GM23338 (cell line): Measurements from ENCODE around the gene LCE6A. TPM values are rescaled to one million over a fixed set of nuclear protein-coding genes. Genes with fewer than 3 reads are reported as not detected.
A peak's percentile ranks its signal among the peaks of the same experiment; 100 is the strongest.

Source experiments
- ATAC-seq: fragments of 200-7000 bp; cut with Tn5 transposase; 3 replicates; pipeline ENCODE4 v1.9.1; 2020
- DNase-seq: peaks from one replicate; pipeline ENCODE4 v3.0.0-alpha.2; 2015; ENCODE audit warnings: low spot score
- H2AFZ ChIP-seq: fragments of 200-600 bp; sonication (generic); 2 replicates; pipeline ENCODE4 v1.8.0; 2016; ENCODE audit warnings: antibody characterized with exemption, mild to moderate bottlenecking, moderate library complexity
- H3F3A ChIP-seq: fragments of 200-600 bp; sonication (generic); replicated peaks from 2 replicates; pipeline ENCODE4 v1.8.0; 2017; ENCODE audit warnings: antibody characterized with exemption, mixed run types, low read depth
- H3K27ac ChIP-seq: fragments of 200-600 bp; sonication (generic); 2 replicates; pipeline ENCODE4 v1.6.1; 2016; ENCODE audit warnings: low read depth
- H3K27me3 ChIP-seq: fragments of 200-600 bp; sonication (generic); 2 replicates; pipeline ENCODE4 v1.8.0; 2016; ENCODE audit warnings: mild to moderate bottlenecking, mixed run types, moderate library complexity; ENCODE audit not compliant: insufficient read depth
- H3K36me3 ChIP-seq: fragments of 200-600 bp; sonication (generic); 2 replicates; pipeline ENCODE4 v1.8.0; 2016; ENCODE audit warnings: mild to moderate bottlenecking; ENCODE audit not compliant: insufficient read depth
- H3K4me1 ChIP-seq: fragments of 200-600 bp; sonication (generic); 2 replicates; pipeline ENCODE4 v1.8.0; 2016; ENCODE audit warnings: mild to moderate bottlenecking, moderate library complexity; ENCODE audit not compliant: insufficient read depth
- H3K4me2 ChIP-seq: fragments of 200-600 bp; sonication (generic); 2 replicates; pipeline ENCODE4 v1.7.1; 2017; ENCODE audit warnings: mixed run types
- H3K4me3 ChIP-seq: fragments of 200-600 bp; sonication (generic); 2 replicates; pipeline ENCODE4 v1.6.1; 2016; ENCODE audit warnings: mixed run types
- H3K79me2 ChIP-seq: fragments of 200-600 bp; sonication (generic); replicated peaks from 2 replicates; pipeline ENCODE4 v1.8.0; 2017; ENCODE audit warnings: mild to moderate bottlenecking; ENCODE audit not compliant: insufficient read depth
- H3K9me2 ChIP-seq: fragments of 200-600 bp; sonication (generic); 2 replicates; pipeline ENCODE4 v1.8.0; 2017; ENCODE audit not compliant: insufficient read depth
- H4K20me1 ChIP-seq: fragments of 200-600 bp; sonication (generic); replicated peaks from 2 replicates; pipeline ENCODE4 v1.8.0; 2017; ENCODE audit warnings: mild to moderate bottlenecking; ENCODE audit not compliant: insufficient read depth
- H3K27ac Mint-ChIP-seq: 2 replicates; pipeline ENCODE4 v1.8.0; 2020; ENCODE audit warnings: inconsistent platforms, mild to moderate bottlenecking, moderate library complexity, mixed read lengths
- H3K27me3 Mint-ChIP-seq: 3 replicates; pipeline ENCODE4 v1.8.0; 2022; ENCODE audit warnings: low read depth, mild to moderate bottlenecking, moderate library complexity, mixed read lengths, inconsistent platforms; ENCODE audit not compliant: insufficient read depth, poor library complexity
- H3K36me3 Mint-ChIP-seq: 3 replicates; pipeline ENCODE4 v1.8.0; 2021; ENCODE audit warnings: low read depth, mild to moderate bottlenecking, inconsistent platforms, moderate library complexity, mixed read lengths
- H3K4me1 Mint-ChIP-seq: 3 replicates; pipeline ENCODE4 v1.8.0; 2020; ENCODE audit warnings: mild to moderate bottlenecking, inconsistent platforms, mixed read lengths
- H3K4me3 Mint-ChIP-seq: 3 replicates; pipeline ENCODE4 v1.8.0; 2021; ENCODE audit warnings: moderate library complexity, mild to moderate bottlenecking, inconsistent platforms, mixed read lengths
- H3K9me3 Mint-ChIP-seq: 3 replicates; pipeline ENCODE4 v1.8.0; 2020; ENCODE audit warnings: moderate library complexity, mild to moderate bottlenecking, inconsistent platforms, mixed read lengths
- CTCF ChIP-seq, 2 experiments: fragments of 200-600 bp in 1 of 2; sonication (generic) in 1 of 2; conservative IDR thresholded peaks; 2 replicates each; pipeline versions ENCODE4 v1.5.1 to v1.6.1; 2016 to 2017; ENCODE audit warnings: antibody characterized with exemption in 2 of 2, low read depth in 2 of 2, mild to moderate bottlenecking in 2 of 2, moderate library complexity in 1 of 2
- EZH2phosphoT487 ChIP-seq: fragments of 200-600 bp; sonication (generic); IDR thresholded peaks from one replicate; pipeline ENCODE4 v1.8.1; 2018; ENCODE audit warnings: antibody characterized with exemption; ENCODE audit not compliant: unreplicated experiment
- JUNB ChIP-seq: IDR thresholded peaks from one replicate; pipeline ENCODE4 v1.6.1; 2016; ENCODE audit warnings: antibody characterized with exemption; ENCODE audit not compliant: unreplicated experiment
- NANOG ChIP-seq: IDR thresholded peaks from 2 replicates; pipeline ENCODE4 v1.6.1; 2016; ENCODE audit warnings: antibody characterized with exemption, borderline replicate concordance
- REST ChIP-seq: IDR thresholded peaks from one replicate; pipeline ENCODE4 v1.6.1; 2018; ENCODE audit warnings: antibody characterized with exemption; ENCODE audit not compliant: unreplicated experiment
- ZNF114 ChIP-seq: fragments of 250-450 bp; sonication (Bioruptor Pico); IDR thresholded peaks from 2 replicates; pipeline ENCODE4 v1.5.0; 2020; ENCODE audit warnings: mild to moderate bottlenecking, moderate library complexity
- polyA plus RNA-seq: library from polyadenylated mRNA; unstranded; fragments of >200 nt; fragmentation: Nextera tagmentation; extraction: Ambion mirVana; gene quantifications from 2 replicates; pipeline ENCODE4 v1.2.1, GENCODE V29; 2016
- total RNA-seq: library from RNA; depleted of rRNA; stranded (reverse); fragments of >200 nt; shearing (Covaris generic); gene quantifications from 2 replicates; pipeline ENCODE4 v1.2.3, GENCODE V29; 2014

The LCE6A gene
- total and polyA plus RNA-seq, 2 experiments from 2014 or later: not detected

- Mint-ChIP-seq H3K4me3 (no peak overlapping the region), H3K9me3 (no peaks in the 10 kb centered on the region), H3K36me3 (no peaks in the 10 kb centered on the region), H3K27me3 (no peaks in the 10 kb centered on the region), H3K4me1 (no peaks in the 10 kb centered on the region), H3K27ac (peak overlapping the region; percentile 66; the same call in 1 of the 2 replicates)
- H3K4me1 ChIP-seq: no peaks in the 10 kb centered on the region
- TF ChIP-seq EZH2phosphoT487: no peak
- TF ChIP-seq CTCF (conservative IDR thresholded peaks at IDR 0.05; ENCODE audit: low read depth in 2 of 2): peak; percentile 78 to 95
- peak overlapping the region; percentile 87 for H2AFZ ChIP-seq
- no peaks in the 10 kb centered on the region for H3F3A ChIP-seq
- no peak overlapping the region for H3K27ac ChIP-seq
- no peaks in the 10 kb centered on the region for H3K9me2 ChIP-seq
- peak; percentile 91 for DNase-seq
- H4K20me1 ChIP-seq: no peaks in the 10 kb centered on the region
- H3K4me3 ChIP-seq: peak overlapping the region; percentile 35; the same call in 1 of the 2 replicates
- no peaks in the 10 kb centered on the region for H3K79me2 ChIP-seq
- no peaks in the 10 kb centered on the region for H3K36me3 ChIP-seq
- peak; percentile 89 for ATAC-seq
- 0 out of 2 replicates have a peak overlapping the region, but pooled peaks have one; percentile 53 for H3K4me2 ChIP-seq
- H3K27me3 ChIP-seq: no peaks in the 10 kb centered on the region
Observed at GRCh38 chr1:152870831-152871730, 28.4 kb downstream of the LCE6A start.

- DNase-seq (no peak), ATAC-seq (no peak)
- H2AFZ ChIP-seq: peak overlapping the region; percentile 72; the same call in 1 of the 2 replicates
- Mint-ChIP-seq H3K4me3 (no peak overlapping the region), H3K27me3 (peaks cover 2% of the 10 kb centered on the region), H3K27ac (no peak overlapping the region), H3K36me3 (no peaks in the 10 kb centered on the region), H3K4me1 (no peaks in the 10 kb centered on the region), H3K9me3 (no peaks in the 10 kb centered on the region)
- H3K27me3 ChIP-seq: no peaks in the 10 kb centered on the region
- no peaks in the 10 kb centered on the region for H3K79me2 ChIP-seq
- H3K9me2 ChIP-seq: no peaks in the 10 kb centered on the region
- no peak overlapping the region for H3K4me2 ChIP-seq
- H3K4me1 ChIP-seq: no peaks in the 10 kb centered on the region
- no peaks in the 10 kb centered on the region for H4K20me1 ChIP-seq
- no peak overlapping the region for H3K27ac ChIP-seq
- no peaks in the 10 kb centered on the region for H3F3A ChIP-seq
- H3K4me3 ChIP-seq: no peak overlapping the region
- H3K36me3 ChIP-seq: no peaks in the 10 kb centered on the region
- no peak for TF ChIP-seq JUNB
- no peak for TF ChIP-seq NANOG
- no peak for TF ChIP-seq ZNF114 (CRISPR knock-in tag)
Observed at GRCh38 chr1:152871731-152872126, 29.1 kb downstream of the LCE6A start.

GRCh38 chr1:152873495-152873894 lies 30.8 kb downstream of the LCE6A start:
- no peaks in the 10 kb centered on the region for H3K27me3 ChIP-seq
- no peak overlapping the region for H3K4me2 ChIP-seq
- H3K9me3 Mint-ChIP-seq: no peaks in the 10 kb centered on the region; the same call in 2 of the 3 replicates
- no peak overlapping the region for H3K4me3 ChIP-seq
- no peaks in the 10 kb centered on the region for H3K4me1 Mint-ChIP-seq
- no peak overlapping the region for H3K27ac ChIP-seq
- H3K36me3 Mint-ChIP-seq: peaks cover under 1% of the 10 kb centered on the region; the same call in 1 of the 3 replicates
- no peaks in the 10 kb centered on the region for H3K4me1 ChIP-seq
- ATAC-seq (no peak), DNase-seq (no peak)
- H3K27me3 Mint-ChIP-seq: peaks cover 2% of the 10 kb centered on the region
- H3K27ac Mint-ChIP-seq: 0 out of 2 replicates have a peak overlapping the region, but pooled peaks have one; percentile 16
- no peaks in the 10 kb centered on the region for H3F3A ChIP-seq
- H3K36me3 ChIP-seq: no peaks in the 10 kb centered on the region
- H3K79me2 ChIP-seq: no peaks in the 10 kb centered on the region
- H3K4me3 Mint-ChIP-seq: no peak overlapping the region
- no peaks in the 10 kb centered on the region for H4K20me1 ChIP-seq
- no peak overlapping the region for H2AFZ ChIP-seq
- 0 out of 2 replicates have a peak, but pooled peaks cover 3% of the 10 kb centered on the region for H3K9me2 ChIP-seq
- TF ChIP-seq REST: no peak
- TF ChIP-seq NANOG: no peak
